Measurements from ENCODE around the gene INTU.
"Not testable (repeated sequence)": the region's sequence is repeated elsewhere in the genome, so short reads cannot be mapped to it uniquely, and the experiment has no call there.

Gene INTU

DNA sequence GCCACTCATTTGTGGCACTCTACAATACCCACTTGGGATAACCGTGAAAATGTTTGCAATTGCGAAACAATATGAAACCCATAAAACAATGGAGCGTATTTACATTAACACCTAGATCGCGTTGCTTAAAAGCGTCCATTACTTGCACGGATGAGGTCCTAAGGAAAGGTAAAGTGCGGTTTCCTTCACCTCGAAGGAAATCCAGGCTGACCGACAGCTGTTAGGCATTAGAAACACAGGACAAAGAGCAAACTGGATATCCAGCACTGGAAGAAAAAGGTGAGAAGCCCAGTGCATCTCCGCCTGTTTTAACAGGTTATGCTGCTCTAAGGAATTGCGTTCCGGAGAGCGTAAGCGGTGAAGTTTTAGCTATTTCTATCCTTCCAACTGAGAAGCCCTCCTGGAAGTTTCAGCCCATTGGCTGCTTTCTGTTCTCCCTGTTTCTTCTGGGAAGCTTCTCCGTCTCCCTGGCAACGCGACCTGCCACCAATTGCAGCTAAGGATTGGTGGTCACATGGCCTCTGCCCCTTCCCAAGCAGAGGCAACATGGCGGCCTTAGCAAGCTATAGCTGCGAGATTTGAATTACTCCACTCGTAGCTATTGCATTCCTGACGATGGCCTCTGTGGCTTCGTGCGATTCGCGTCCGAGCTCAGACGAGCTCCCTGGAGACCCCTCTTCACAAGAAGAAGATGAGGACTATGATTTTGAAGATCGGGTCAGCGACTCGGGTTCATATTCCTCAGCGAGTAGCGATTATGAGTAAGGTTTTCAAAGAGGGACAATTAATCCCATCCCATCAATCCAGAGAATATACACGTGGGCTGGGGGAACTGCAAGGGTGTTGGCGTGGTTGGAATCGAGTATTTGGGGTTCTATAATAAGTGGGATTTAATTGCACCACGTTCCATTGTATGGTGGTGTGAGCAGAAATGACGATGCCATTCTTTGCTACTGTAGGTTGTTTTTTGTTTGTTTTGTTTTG lies at the start of gene INTU:
TSS of gene INTU (plus strand) at position 538 of the 984 bp plus-strand sequence. CDS start at position 616, 78 bp downstream.
- H3K36me3 Mint-ChIP-seq = no peaks in the 10 kb centered on the region
- H3K4me1 Mint-ChIP-seq (ENCODE audit: low read depth) = peaks cover 13% of the 10 kb centered on the region
- no peak within 1 kb of the TSS for H3K27ac Mint-ChIP-seq
- H3K9me3 Mint-ChIP-seq (ENCODE audit: low read depth) = no peaks in the 10 kb centered on the region
- peak within 1 kb of the TSS; percentile 86 for H3K4me3 Mint-ChIP-seq
- peaks cover 47% of the 10 kb centered on the region for H3K27me3 Mint-ChIP-seq

DNA sequence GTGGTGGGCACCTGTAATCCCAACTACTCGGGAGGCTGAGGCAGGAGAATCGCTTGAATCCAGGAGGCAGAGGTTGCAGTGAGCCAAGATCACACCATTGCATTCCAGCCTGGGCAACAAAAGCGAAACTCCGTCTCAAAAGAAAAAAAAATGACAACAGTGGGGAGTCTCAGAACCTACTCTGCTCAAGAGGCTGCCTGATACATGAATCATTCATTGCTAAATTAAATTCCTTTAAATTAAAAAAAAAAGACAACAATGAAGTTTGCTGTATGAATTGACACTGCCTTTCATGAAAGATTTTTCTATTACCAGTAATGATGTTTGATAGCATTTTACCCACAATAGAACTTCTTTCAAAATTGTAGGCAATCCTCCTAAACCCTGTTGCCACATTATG lies 46.3 kb upstream of the INTU start:
- not testable (repeated sequence) for H3K36me3 Mint-ChIP-seq; H3K9me3 Mint-ChIP-seq (ENCODE audit: low read depth); H3K4me3 Mint-ChIP-seq; H3K27me3 Mint-ChIP-seq; H3K4me1 Mint-ChIP-seq (ENCODE audit: low read depth); H3K27ac Mint-ChIP-seq

DNA sequence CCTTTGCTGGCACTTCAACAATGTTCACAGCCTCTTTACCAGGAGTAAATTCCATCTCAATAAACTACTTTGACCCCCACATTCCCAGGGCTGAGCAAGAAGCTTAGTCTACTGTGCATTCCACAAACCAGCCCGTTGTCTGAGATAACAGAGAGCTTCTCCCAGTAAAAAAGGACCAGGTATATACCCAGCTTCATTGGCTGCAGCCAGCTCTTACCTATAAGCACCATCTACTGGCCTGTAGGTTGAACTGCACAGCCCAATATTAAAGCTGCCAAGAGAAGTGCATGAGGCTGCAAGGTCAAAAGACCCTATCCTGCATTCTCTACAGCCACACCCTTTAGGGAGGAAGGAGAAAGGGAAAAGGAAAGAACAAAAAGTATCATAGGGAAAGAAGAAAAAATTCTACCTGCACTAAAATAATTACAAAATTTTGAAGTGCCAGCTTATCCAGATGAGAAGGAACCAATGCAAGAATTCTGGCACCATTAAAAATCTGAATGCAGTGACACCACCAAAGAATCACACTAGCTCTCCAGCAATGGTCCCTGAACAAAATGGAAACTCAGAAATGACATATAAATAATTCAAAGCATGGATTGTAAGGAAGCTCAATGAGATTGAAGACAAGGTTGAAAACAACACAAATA lies 45.7 kb upstream of the INTU start:
- Mint-ChIP-seq H3K9me3 (ENCODE audit: low read depth) (no peaks in the 10 kb centered on the region), H3K27ac (no peak overlapping the region), H3K4me1 (ENCODE audit: low read depth) (no peaks in the 10 kb centered on the region), H3K4me3 (no peak overlapping the region), H3K36me3 (no peaks in the 10 kb centered on the region), H3K27me3 (peaks cover 6% of the 10 kb centered on the region)

DNA sequence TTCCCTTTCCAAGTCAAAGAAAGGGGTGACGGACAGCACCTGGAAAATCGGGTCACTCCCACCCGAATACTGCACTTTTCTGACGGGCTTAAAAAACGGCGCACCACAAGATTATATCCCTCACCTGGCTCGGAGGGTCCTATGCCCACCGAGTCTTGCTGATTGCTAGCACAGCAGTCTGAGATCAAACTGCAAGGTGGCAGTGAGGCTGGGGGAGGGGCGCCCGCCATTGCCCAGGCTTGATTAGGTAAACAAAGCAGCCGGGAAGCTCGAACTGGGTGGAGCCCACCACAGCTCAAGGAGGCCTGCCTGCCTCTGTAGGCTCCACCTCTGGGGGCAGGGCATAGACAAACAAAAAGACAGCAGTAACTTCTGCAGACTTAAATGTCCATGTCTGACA lies 43.6 kb upstream of the INTU start:
- H3K36me3 Mint-ChIP-seq; H3K27ac Mint-ChIP-seq; H3K9me3 Mint-ChIP-seq (ENCODE audit: low read depth); H3K4me1 Mint-ChIP-seq (ENCODE audit: low read depth); H3K27me3 Mint-ChIP-seq; H3K4me3 Mint-ChIP-seq: not testable (repeated sequence)

DNA sequence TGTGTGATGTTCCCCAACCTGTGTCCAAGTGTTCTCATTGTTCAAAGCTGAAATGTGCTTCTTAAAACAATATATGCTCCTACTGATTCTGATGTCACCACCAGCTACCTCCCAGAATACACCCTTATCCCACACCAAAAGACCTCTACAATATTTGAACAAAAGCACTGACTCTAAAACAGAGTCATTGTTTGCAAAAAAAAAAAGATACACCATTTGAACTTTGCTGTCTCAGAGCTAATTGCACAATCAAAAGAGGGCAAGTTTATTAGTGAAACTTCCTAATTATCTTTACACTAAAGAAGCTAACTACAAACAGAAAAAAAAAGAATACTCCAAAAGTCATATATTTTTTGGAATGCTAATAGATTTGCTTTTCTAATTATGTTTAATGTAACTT lies 34.1 kb upstream of the INTU start:
- no peak overlapping the region for H3K4me3 Mint-ChIP-seq

DNA sequence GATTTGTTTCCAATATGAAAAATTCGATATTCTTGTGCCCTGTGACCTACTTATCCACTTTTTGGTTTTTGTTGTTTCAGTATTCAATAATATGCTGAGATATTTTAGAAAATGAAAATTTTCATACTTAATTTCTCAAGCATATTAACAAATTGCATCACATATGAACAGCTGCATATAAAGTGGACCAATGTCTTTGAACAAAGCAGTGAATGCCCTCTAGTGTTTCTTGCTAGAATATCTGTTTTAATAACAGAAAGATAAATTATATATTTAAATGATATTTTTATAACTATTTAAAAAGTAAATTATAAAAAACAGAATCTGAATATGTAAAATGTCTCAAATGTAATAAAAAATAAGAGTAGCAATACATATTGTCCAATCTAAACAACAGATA lies 31.7 kb upstream of the INTU start:
- Mint-ChIP-seq H3K9me3 (ENCODE audit: low read depth) (no peaks in the 10 kb centered on the region), H3K36me3 (no peaks in the 10 kb centered on the region), H3K4me1 (ENCODE audit: low read depth) (no peaks in the 10 kb centered on the region), H3K27me3 (peaks cover 10% of the 10 kb centered on the region), H3K4me3 (no peak overlapping the region), H3K27ac (no peak overlapping the region)

More for the DNA sequence above, 34.1 kb upstream of the INTU start:
- H3K27me3 Mint-ChIP-seq = peaks cover 4% of the 10 kb centered on the region
- no peaks in the 10 kb centered on the region for H3K4me1 Mint-ChIP-seq (ENCODE audit: low read depth)
- no peaks in the 10 kb centered on the region for H3K36me3 Mint-ChIP-seq
- H3K27ac Mint-ChIP-seq = no peak overlapping the region
- no peaks in the 10 kb centered on the region for H3K9me3 Mint-ChIP-seq (ENCODE audit: low read depth)

DNA sequence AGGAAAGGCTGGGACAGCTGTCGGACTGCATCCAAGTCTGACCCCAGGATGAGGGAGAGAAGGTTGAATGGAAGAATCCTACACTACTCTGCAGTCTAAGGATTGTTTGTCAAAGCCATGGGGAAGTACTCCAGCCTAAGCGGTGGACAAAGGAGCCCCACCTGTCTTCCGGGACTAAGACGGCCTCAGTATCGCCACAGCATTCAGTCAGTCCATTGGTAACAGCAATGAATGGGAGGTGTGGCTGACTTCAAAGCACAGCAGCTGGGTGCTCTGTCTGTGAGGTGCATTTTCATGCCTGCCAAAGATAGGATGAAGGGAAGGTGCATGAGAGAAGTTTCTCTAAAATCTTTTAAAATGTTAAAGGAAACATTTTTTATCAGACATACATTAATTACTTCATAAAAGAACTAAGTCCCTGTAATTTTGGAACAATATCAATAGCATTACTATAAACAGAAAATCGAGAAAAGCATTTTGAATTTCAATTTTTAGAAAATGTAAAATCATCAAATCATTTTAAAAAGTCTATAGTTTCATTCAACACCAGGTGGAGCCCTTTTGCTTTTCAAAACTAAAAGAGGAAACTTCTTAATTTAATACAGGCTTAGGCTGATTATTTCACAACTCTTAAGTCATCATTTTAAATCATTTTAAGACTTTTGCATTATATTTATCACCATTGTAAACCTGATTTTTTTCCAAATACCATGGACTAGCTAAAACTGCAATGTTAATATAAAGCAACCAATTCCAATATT lies 27.6 kb upstream of the INTU start:
- Mint-ChIP-seq H3K4me3 (no peak overlapping the region), H3K36me3 (no peaks in the 10 kb centered on the region), H3K4me1 (ENCODE audit: low read depth) (no peaks in the 10 kb centered on the region), H3K9me3 (ENCODE audit: low read depth) (no peaks in the 10 kb centered on the region), H3K27ac (no peak overlapping the region), H3K27me3 (peaks cover 13% of the 10 kb centered on the region)

DNA sequence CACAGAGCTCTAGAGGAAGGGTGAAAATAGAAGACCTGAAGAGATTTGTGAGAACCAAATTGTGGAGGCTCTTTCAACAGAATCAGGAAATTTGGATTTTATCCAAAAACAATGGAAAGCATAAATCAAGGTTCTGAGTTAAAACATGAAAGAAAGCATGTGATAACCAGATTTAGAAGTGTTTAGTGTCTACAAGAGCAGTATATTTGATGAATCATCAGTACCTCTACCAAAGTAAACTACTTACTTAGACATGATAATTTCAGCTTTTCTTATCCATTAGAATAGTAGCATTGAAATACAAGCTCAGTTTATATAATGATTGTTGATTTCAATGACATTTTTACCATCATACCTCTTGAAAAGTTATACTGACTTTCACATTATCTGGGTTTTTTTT lies 25.9 kb upstream of the INTU start:
- no peak overlapping the region for H3K4me3 Mint-ChIP-seq
- no peaks in the 10 kb centered on the region for H3K4me1 Mint-ChIP-seq (ENCODE audit: low read depth)
- H3K27me3 Mint-ChIP-seq = peaks cover 14% of the 10 kb centered on the region
- H3K36me3 Mint-ChIP-seq = no peaks in the 10 kb centered on the region
- H3K27ac Mint-ChIP-seq = no peak overlapping the region
- no peaks in the 10 kb centered on the region for H3K9me3 Mint-ChIP-seq (ENCODE audit: low read depth)

DNA sequence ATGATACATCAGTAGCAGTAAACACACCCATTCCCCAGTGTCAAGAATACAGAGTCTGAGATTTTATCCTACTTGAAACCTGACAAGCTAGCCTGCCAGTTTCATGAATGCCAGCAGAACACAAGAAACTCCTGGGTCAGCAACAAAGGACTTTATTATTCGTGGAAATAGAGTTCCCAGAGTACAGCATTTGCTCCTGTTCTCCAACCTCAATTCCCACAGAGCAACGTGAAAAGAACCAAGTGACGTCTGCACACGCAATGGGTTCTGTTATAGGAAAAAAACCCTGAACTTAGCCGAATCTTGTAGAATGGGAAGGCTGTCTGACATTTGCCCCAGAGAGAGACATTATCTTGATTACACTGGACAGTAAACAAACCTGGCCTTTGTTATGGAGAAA lies 23.3 kb upstream of the INTU start:
- peaks cover 16% of the 10 kb centered on the region for H3K27me3 Mint-ChIP-seq
- no peak overlapping the region for H3K4me3 Mint-ChIP-seq
- no peak overlapping the region for H3K27ac Mint-ChIP-seq
- no peaks in the 10 kb centered on the region for H3K9me3 Mint-ChIP-seq (ENCODE audit: low read depth)
- no peaks in the 10 kb centered on the region for H3K4me1 Mint-ChIP-seq (ENCODE audit: low read depth)
- H3K36me3 Mint-ChIP-seq = no peaks in the 10 kb centered on the region

DNA sequence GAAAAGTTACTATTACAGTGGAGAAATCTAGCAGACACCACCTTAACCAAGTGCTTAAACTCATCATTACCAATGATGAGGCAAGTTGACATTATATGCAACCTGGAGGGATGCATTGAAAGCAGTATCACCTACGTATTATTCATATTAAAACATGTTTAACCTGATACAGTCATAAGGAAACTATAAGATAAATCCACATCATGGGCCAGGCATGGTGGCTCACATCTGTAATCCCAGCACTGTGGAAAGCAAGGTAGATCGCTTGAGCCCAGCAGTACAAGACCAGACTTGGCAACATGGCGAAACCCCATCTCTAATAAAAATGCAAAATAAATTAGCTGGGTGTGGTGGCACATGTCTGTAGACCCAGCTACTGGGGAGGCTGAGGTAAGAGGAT lies 22.3 kb upstream of the INTU start:
- H3K9me3 Mint-ChIP-seq (ENCODE audit: low read depth) = no peaks in the 10 kb centered on the region
- no peaks in the 10 kb centered on the region for H3K36me3 Mint-ChIP-seq
- H3K4me3 Mint-ChIP-seq = no peak overlapping the region
- no peak overlapping the region for H3K27ac Mint-ChIP-seq
- H3K27me3 Mint-ChIP-seq = peaks cover 10% of the 10 kb centered on the region
- H3K4me1 Mint-ChIP-seq (ENCODE audit: low read depth) = no peaks in the 10 kb centered on the region

DNA sequence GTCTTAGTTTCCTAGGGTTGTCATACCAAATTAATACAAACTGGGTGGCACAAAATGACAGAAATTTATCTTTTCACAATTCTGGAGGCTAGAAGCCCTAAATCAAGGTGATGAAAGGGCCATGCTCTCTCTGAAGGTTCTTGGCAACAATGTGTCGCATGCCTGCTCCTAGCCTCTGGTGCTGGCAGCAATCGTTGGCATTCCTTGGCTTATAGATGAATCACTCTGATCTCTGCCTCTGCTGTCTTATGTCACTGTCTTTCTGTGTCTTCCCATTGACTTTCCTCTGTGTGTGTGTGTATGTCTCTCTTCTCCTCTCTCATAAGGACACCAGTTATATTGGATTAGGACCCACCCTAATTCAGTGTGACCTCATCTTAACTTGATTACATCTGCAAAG lies 15.9 kb upstream of the INTU start:
- Mint-ChIP-seq H3K4me1 (ENCODE audit: low read depth) (no peaks in the 10 kb centered on the region), H3K4me3 (no peak overlapping the region), H3K36me3 (no peaks in the 10 kb centered on the region), H3K9me3 (ENCODE audit: low read depth) (peaks cover 6% of the 10 kb centered on the region), H3K27ac (no peak overlapping the region), H3K27me3 (peaks cover 26% of the 10 kb centered on the region)

DNA sequence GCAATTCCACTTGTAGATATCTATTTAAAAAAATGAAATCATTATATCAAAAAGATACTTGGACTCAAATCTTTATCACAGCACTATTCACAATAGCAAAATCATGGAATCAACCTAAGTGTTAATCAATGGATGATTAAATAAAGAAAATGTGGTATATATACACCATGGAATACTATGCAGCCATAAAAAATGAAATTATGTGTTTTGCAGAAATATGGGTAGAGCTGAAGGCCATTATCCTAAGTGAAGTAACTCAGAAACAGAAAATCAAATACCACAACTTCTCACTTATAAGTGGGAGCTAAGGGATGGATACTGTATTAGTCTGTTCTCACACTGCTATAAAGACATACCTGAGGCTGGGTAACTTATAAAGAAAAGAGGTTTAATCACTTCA lies 14.3 kb upstream of the INTU start:
- Mint-ChIP-seq H3K36me3 (no peaks in the 10 kb centered on the region), H3K9me3 (ENCODE audit: low read depth) (peaks cover 6% of the 10 kb centered on the region), H3K27ac (no peak overlapping the region), H3K27me3 (peaks cover 33% of the 10 kb centered on the region), H3K4me1 (ENCODE audit: low read depth) (peaks cover 2% of the 10 kb centered on the region), H3K4me3 (no peak overlapping the region)

DNA sequence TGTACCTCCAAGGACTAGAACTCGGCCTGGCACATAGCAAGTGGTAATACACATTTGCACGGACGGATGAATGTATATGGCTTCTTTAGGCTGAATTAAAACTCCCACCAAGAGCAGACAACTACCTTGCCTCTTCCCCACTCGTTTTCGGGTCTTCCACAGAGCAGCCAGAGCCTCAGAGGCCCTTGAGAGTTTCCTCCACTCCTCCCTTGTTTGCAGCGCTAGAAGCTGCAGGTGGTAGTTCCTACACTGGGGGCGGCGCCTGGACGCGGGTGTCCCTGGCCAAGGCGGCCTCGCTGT lies 10.2 kb upstream of the INTU start:
- H3K27ac Mint-ChIP-seq = no peak overlapping the region
- H3K4me1 Mint-ChIP-seq (ENCODE audit: low read depth) = peaks cover 7% of the 10 kb centered on the region
- H3K4me3 Mint-ChIP-seq = peak overlapping the region; percentile 58
- H3K36me3 Mint-ChIP-seq = no peaks in the 10 kb centered on the region
- H3K9me3 Mint-ChIP-seq (ENCODE audit: low read depth) = peaks cover 6% of the 10 kb centered on the region
- H3K27me3 Mint-ChIP-seq = peaks cover 37% of the 10 kb centered on the region

DNA sequence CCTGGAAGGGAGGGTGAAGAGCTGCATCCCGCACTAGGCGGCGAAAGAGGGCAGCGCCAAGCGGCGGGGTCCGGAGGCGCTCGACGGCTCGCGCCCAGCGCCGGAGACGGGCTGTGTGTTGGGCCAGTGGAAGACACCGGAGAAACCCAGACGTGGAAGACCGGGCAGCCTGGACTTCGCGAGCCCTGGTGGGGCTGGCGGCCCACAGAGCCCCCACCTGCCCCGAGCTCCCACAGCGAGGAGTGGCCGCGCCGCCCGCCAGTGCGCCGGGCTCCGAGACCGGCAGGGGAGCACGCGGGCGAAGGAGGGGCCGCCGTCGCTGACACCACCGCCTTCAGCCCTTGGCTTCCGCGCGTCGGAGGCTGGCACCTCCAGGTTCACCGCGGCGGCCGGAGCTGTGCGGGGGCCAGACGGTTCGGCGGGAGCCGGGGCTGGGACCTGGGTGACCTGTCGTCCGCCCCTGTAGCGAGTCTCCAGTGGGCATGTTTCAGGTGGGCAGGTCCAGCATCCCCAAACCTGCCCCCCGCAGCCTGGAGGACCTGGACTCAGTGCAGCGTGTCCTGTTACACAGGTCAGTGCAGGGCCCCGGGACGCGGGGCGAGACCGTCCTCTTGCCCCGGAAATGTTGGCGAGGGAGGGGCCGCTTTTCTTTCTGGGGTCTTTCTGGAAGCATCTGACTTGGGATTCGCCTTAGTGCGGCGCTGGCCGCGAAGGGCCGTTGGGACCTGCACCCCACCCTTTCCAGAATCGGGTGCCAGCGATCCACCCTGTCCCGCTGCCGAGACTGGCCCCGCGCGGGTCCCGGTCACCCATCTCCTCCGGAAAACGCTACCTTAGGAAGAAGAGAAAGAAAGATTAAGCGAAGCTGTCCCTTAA lies 9.6 kb upstream of the INTU start:
- Mint-ChIP-seq H3K4me3 (peak overlapping the region; percentile 76), H3K4me1 (ENCODE audit: low read depth) (peaks cover 7% of the 10 kb centered on the region), H3K27me3 (peaks cover 36% of the 10 kb centered on the region), H3K9me3 (ENCODE audit: low read depth) (peaks cover 6% of the 10 kb centered on the region), H3K36me3 (no peaks in the 10 kb centered on the region), H3K27ac (no peak overlapping the region)

All from activated naive CD8-positive, alpha-beta T cell (primary cell).